ENCODE measurements around the gene SERPING1.
A peak's percentile ranks its signal among the peaks of the same experiment; 100 is the strongest.

Gene SERPING1

DNA sequence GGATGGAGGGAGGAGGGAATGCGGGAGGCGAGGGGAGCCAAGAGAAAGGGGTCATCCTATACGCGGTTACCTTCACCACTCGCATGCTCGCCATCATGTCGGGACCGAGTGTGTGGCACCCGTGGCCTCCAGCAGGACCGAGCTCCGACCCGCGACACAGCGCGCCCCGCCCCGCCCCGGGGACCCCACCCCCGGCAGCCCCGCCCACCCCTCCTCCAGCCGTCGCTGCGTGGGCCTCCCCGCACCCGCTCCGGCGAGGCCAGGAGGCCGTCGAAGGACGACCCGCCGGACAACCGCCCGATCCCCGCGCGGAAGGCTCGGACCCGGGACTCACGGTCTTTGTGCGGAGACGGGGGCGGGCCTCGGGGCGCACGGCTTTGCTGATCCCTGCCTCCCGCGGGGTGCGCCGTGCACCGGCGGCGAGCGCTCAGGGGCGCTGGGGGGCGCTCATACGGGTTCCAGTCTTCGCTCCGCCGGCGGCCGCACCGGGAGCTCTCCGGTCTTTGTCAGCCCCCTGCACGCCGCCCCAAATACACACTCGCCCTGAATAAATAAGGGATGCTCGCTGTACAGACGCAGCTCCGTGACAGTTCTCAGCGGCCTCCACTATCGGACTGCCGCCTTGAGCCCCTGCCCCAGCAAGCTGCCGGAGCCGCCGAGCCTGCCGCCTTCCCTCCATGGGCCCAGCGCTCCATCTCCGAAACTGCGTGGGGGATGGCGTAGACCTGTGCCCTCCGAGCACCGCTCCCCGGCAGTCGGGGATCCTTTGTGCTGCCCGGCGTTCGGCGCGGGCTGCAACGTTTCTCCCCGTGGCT, 29.8 kb upstream of the SERPING1 start, which contains the start of gene UBE2L6:
UBE2L6 (minus strand) TSS at position 158 of the 815 bp plus-strand sequence; CDS start at position 97, 61 bp downstream.
- peak within 1 kb of the TSS; percentile 92 for H3K27ac Mint-ChIP-seq
- H3K4me3 Mint-ChIP-seq, result peak within 1 kb of the TSS; percentile 96
- H3K4me1 Mint-ChIP-seq, result peaks cover 61% of the 10 kb centered on the region
- H3K9me3 Mint-ChIP-seq, result no peaks in the 10 kb centered on the region
- TF ChIP-seq, protein P1, sequence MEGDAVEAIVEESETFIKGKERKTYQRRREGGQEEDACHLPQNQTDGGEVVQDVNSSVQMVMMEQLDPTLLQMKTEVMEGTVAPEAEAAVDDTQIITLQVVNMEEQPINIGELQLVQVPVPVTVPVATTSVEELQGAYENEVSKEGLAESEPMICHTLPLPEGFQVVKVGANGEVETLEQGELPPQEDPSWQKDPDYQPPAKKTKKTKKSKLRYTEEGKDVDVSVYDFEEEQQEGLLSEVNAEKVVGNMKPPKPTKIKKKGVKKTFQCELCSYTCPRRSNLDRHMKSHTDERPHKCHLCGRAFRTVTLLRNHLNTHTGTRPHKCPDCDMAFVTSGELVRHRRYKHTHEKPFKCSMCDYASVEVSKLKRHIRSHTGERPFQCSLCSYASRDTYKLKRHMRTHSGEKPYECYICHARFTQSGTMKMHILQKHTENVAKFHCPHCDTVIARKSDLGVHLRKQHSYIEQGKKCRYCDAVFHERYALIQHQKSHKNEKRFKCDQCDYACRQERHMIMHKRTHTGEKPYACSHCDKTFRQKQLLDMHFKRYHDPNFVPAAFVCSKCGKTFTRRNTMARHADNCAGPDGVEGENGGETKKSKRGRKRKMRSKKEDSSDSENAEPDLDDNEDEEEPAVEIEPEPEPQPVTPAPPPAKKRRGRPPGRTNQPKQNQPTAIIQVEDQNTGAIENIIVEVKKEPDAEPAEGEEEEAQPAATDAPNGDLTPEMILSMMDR (IDR thresholded peaks at IDR 0.05), result no peak
- peaks cover 20% of the 10 kb centered on the region for H3K36me3 Mint-ChIP-seq (ENCODE audit: low read depth)
- peak; percentile 71 for DNase-seq
- peaks cover 4% of the 10 kb centered on the region for H3K27me3 Mint-ChIP-seq (ENCODE audit: low read depth, poor library complexity)

DNA sequence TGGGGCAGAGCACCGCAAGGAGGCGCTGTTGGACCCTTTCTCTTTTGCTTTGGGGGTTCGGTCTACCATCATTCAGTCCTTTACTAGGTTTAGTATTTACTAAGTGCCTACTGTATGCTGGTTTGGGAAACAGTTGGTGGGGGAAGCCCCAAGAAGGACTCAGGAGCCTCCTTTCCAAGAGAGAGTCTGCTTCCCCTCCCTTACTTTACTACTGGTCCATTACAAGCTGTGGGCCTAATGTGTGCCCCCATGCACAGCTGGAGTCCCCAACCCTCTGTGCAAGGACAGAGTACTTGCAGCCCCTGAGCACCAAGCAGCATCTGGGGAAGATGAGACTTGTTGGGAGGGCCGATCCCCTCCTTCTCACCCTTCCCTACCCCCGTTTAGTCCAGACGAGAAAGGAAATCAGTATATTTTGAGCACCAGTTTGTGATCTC, 29.1 kb upstream of the SERPING1 start:
- Mint-ChIP-seq H3K4me3 (peak overlapping the region; percentile 96), H3K27me3 (ENCODE audit: low read depth, poor library complexity) (peaks cover 4% of the 10 kb centered on the region), H3K4me1 (peaks cover 61% of the 10 kb centered on the region), H3K9me3 (no peaks in the 10 kb centered on the region), H3K27ac (peak overlapping the region; percentile 92), H3K36me3 (ENCODE audit: low read depth) (peaks cover 17% of the 10 kb centered on the region)
- TF ChIP-seq, protein P1 (IDR thresholded peaks at IDR 0.05), result peak; percentile 94
- peak; percentile 90 for DNase-seq

DNA sequence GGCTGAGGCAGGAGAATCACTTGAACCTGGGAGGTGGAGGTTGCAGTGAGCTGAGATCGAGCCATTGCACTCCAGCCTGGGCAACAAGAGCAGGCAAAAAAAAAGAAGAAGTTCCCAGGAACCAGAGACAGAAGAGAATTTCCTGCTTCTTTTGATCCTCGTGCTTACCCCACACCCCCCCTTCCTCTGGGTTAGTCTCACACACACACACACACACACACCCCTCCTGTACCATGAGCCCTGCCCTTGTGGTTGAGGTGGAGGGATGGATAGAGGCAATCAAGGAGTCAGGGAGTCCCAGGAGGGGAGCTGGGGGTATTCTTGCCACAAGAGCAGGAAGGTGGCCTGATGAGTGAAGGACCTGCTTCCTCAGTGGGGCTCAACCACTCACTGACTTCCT, 25.9 kb upstream of the SERPING1 start:
- no peak for DNase-seq

DNA sequence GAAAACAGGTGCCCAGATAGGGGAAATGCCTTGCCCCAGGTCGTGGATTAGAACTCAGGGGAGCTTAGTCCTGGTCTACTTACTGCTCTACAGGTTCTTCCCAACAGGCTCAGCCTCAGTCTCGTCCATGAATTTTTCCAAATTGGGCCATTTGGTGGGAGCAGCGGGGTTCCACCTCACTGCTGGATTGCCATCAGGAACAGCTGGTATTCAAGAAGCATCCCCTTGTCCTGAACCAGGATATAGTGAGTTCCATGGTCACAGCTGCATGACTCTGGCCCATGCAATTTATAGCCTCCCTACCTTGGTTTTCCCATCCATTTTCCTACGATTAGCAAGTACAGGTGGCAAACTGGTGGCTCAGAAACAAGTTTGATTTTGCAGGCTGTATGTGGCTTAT, 23.4 kb upstream of the SERPING1 start:
- H3K4me3 Mint-ChIP-seq, result no peak overlapping the region
- H3K36me3 Mint-ChIP-seq (ENCODE audit: low read depth), result no peaks in the 10 kb centered on the region
- H3K4me1 Mint-ChIP-seq, result peaks cover 32% of the 10 kb centered on the region
- no peak for DNase-seq
- no peak overlapping the region for H3K27ac Mint-ChIP-seq
- H3K27me3 Mint-ChIP-seq (ENCODE audit: low read depth, poor library complexity), result peaks cover 7% of the 10 kb centered on the region
- TF ChIP-seq, protein P1 (IDR thresholded peaks at IDR 0.05), result no peak
- peaks cover 4% of the 10 kb centered on the region for H3K9me3 Mint-ChIP-seq

More for the DNA sequence above, 25.9 kb upstream of the SERPING1 start:
- H3K27ac Mint-ChIP-seq, result peak overlapping the region; percentile 75
- H3K27me3 Mint-ChIP-seq (ENCODE audit: low read depth, poor library complexity), result peaks cover 4% of the 10 kb centered on the region
- H3K9me3 Mint-ChIP-seq, result peaks cover 4% of the 10 kb centered on the region
- H3K36me3 Mint-ChIP-seq (ENCODE audit: low read depth), result no peaks in the 10 kb centered on the region
- TF ChIP-seq, protein P1 (IDR thresholded peaks at IDR 0.05), result no peak
- H3K4me1 Mint-ChIP-seq, result peaks cover 50% of the 10 kb centered on the region
- H3K4me3 Mint-ChIP-seq, result no peak overlapping the region

DNA sequence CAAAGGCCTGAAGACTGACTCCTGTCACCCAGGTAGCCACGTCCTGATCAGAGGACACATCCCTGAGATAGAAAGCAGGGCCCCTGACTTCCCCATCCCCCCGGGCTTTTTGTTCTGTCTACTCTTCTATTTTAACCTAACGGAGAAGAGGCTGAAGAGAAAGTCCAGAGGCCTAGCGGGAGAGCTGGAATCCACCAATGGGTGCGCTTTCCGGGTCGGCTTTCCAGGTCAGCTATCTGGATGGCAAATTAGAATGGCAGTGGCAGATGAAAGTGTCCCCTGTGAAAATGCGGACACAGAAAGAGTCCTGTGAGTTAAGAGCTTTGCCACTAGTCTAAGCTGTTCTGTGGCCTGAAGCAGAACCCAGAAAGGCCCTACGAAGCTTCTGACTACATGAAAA, 13.1 kb upstream of the SERPING1 start:
- Mint-ChIP-seq H3K9me3 (peaks cover 27% of the 10 kb centered on the region), H3K27ac (peak overlapping the region; percentile 89), H3K36me3 (ENCODE audit: low read depth) (peaks cover 9% of the 10 kb centered on the region), H3K4me1 (peaks cover 31% of the 10 kb centered on the region), H3K27me3 (ENCODE audit: low read depth, poor library complexity) (no peaks in the 10 kb centered on the region), H3K4me3 (no peak overlapping the region)
- TF ChIP-seq, protein P1 (IDR thresholded peaks at IDR 0.05), result no peak
- peak; percentile 10 for DNase-seq
